WTC11 (cell line): ENCODE data around the gene UCN3.

ENCODE experiments used
- E2F1 ChIP-seq: sonication (generic); formaldehyde crosslinking; IDR thresholded peaks from 2 replicates; pipeline ENCODE4 v1.8.0; 2022; ENCODE audit warnings: mild to moderate bottlenecking, missing genetic modification reagents
- E2F5 ChIP-seq: sonication (generic); formaldehyde crosslinking; IDR thresholded peaks from 2 replicates; pipeline ENCODE4 v1.8.1; 2022; ENCODE audit warnings: mild to moderate bottlenecking, moderate library complexity, missing genetic modification reagents

GRCh38 chr10:5343092-5343491 lies 21.7 kb upstream of the UCN3 start:
- no peak for TF ChIP-seq E2F1
- no peak for TF ChIP-seq E2F5 (CRISPR knock-in tag)
